DMS79 (cell line): ENCODE results near the gene LRRN4.

Source experiments
- DNase-seq: peaks from one replicate; lab custom pipeline; 2025; lab: John Stamatoyannopoulos, UW

The LRRN4 gene

GRCh38 chr20:6030453-6031080, 23.3 kb downstream of the LRRN4 start:
- DNase-seq = no peak

GRCh38 chr20:6029538-6029937, 24.3 kb downstream of the LRRN4 start:
- no peak for DNase-seq

GRCh38 chr20:6028818-6029217, 25.0 kb downstream of the LRRN4 start:
- DNase-seq = no peak

DNA sequence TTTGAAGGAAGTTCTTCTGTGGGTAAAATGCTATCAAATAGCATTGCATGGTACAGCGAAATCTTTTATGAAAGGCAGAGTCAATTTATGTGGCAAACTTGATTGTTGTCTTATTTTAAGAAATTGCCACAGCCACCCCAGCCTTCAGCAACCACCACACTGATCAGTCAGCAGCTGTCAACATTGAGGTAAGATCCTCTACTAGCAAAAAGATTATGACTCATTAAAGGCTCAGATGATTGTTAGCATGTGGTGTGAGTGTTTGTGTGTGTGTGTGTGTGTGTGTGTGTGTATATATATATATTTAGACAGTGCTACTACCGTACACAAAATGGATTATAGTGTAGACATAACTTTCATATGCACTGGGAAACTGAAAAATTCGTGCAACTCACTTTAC, 27.8 kb downstream of the LRRN4 start:
- no peak for DNase-seq

- no peak for DNase-seq
Observed at GRCh38 chr20:6024768-6025167, 29.1 kb downstream of the LRRN4 start.

DNA sequence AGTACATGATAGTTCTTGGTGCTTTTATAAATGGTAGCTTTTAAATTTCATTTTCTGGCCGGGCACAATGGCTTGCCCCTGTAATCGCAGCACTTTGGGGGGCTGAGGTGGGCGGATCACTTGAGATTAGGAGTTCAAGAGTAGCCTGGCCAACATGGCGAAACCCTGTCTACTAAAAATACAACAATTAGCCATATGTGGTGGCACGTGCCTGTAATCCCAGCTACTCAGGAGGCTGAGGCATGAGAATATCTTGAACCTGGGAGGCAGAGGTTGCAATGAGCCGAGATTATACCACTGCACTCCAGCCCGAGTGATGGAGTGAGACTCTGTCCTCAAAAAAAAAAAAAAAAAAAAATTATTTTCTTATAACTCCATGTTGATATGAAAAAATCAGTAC, 36.0 kb downstream of the LRRN4 start:
- no peak for DNase-seq

- DNase-seq = no peak
Observed at GRCh38 chr20:6017467-6017866, 36.4 kb downstream of the LRRN4 start.

DNA sequence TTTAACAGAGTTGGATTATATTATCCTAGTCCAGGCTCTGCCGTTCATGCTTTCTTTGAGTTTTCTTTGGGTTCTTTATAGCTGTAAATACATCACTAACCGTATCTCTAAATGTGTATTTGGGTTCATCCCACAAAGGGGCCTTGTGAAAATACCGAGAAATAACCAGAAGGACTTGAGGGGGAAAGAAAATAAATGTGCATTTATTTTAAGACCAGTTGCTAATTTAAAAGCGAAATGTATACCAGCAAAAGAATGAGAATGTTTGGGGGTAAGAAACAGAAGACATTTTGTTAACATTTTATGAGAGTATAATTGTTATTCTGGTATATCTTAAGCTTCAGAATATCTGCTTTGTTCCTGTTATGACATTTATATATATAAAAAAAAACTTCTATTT, 38.9 kb downstream of the LRRN4 start:
- no peak for DNase-seq

DNA sequence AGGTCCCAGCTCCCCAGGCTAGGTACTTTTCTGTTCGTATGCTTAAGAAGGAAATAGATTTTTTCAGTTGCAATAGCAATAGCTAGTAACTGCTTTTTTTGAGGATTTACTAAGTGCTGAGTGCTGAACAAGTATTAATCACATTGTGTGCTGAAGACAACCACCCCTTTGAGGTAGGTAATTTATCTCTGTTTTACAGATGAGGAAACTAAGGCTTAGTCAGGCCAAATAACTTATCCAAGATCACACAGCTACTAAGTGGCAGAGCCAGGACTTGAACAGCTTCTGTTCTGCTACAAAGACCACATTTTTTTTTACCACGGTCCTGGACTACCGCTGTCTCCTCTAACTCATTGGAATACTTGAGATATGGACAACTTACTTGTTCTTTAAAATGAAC, 39.8 kb downstream of the LRRN4 start:
- DNase-seq = no peak

GRCh38 chr20:6012179-6012578, 41.7 kb downstream of the LRRN4 start:
- no peak for DNase-seq

GRCh38 chr20:6008254-6008653, 45.6 kb downstream of the LRRN4 start:
- no peak for DNase-seq

- DNase-seq = no peak
Observed at GRCh38 chr20:6007529-6008103, 46.2 kb downstream of the LRRN4 start.

DNA sequence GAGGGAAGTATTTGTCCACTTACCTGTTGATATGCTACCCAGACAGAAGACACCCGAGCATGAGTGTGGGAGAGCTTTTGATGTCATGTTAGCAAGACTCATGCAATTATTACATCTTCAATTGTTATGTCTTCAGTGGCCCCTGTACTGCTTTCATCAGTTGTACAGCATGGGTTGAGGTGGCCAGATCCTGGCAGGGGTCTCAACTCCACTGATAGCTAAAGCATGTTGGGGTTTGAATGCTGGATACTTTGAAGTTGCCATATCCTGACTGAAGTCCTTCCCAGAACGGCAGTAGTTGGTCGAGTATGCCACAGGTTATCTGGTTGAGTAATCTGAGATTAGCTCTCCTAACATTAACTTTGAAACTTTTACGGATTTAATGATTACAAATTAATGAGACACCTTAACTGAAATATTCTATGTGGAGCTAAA, 46.7 kb downstream of the LRRN4 start:
- DNase-seq = no peak

- no peak for DNase-seq
Observed at GRCh38 chr20:6006603-6006949, 47.3 kb downstream of the LRRN4 start.

DNA sequence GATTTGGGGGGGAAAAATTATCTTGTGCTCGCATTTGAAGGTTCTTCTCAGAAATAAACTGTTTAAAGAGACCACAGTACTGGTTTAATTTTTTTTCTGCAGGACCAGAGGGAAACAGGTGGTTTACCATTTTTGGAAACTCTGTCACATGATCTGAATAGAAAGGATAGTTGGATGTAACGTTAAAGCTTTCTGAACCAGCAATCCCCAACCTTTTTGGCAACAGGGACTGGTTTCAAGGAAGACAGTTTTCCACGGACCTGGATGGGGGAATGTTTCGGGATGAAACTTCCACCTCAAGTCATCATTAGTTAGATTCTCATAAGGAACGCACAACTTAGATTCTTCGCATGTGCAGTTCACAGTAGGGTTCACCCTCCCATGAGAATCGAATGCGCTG, 53.0 kb downstream of the LRRN4 start:
- DNase-seq = no peak

DNA sequence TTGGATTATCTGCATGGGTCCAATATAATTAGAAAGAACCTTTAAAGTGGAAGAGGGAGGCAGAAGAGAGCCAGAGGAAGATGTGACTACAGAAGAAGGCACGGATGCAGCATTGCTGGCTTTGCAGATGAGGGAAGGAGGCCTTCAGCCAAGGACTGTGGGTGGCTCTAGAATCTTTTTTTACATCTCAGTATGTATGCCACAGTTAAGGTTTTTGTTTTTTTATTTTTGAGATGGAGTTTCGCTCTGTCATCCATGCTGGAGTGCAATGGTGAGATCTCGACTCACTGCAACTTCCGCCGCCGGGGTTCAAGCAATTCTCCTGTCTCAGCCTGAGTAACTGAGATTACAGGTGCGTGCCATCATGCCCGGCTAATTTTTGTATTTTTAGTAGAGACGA, 54.1 kb downstream of the LRRN4 start:
- DNase-seq = no peak

GRCh38 chr20:5996765-5997164, 57.1 kb downstream of the LRRN4 start:
- DNase-seq = no peak

DNA sequence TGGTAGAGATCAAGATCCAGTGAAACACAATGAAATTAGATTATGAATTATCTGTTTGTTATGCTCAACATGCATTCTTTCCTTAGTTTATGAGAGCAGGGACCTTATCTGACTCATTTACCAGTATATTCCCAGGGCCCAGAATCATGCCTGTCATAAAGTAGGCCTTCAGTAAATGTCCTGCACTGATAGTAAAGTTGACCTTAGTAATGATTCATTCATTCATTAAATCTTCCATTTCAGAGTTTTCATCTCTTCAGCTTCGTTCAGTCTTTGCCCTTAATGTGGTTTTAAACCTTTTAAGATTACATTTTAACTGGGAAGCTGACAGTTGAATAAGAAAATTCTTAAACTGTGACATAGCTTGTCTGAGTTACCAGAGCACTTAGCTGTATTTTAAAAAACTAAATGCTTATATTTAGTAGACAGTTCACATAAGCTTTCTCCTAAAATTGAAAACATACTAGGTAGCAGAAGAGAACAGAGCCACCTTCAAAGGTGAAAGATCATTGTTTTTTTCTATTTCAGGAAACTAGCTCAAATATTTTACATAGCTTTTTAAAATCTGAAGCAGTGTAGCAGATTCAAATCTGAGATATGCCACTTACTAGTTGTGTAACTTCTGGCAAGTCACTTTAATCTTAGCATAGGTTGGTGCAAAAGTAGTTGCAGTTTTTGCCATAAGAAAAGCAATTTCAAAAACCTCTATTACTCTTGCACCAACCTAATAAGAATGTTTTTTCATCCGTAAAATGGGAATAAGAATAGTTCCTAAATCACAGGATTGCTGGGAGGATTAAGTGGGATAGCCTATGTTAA, 62.0 kb downstream of the LRRN4 start:
- no peak for DNase-seq

GRCh38 chr20:5990946-5991345, 62.9 kb downstream of the LRRN4 start:
- no peak for DNase-seq
